ENCODE results near the gene IGSF9.

IGSF9 gene, protein sequence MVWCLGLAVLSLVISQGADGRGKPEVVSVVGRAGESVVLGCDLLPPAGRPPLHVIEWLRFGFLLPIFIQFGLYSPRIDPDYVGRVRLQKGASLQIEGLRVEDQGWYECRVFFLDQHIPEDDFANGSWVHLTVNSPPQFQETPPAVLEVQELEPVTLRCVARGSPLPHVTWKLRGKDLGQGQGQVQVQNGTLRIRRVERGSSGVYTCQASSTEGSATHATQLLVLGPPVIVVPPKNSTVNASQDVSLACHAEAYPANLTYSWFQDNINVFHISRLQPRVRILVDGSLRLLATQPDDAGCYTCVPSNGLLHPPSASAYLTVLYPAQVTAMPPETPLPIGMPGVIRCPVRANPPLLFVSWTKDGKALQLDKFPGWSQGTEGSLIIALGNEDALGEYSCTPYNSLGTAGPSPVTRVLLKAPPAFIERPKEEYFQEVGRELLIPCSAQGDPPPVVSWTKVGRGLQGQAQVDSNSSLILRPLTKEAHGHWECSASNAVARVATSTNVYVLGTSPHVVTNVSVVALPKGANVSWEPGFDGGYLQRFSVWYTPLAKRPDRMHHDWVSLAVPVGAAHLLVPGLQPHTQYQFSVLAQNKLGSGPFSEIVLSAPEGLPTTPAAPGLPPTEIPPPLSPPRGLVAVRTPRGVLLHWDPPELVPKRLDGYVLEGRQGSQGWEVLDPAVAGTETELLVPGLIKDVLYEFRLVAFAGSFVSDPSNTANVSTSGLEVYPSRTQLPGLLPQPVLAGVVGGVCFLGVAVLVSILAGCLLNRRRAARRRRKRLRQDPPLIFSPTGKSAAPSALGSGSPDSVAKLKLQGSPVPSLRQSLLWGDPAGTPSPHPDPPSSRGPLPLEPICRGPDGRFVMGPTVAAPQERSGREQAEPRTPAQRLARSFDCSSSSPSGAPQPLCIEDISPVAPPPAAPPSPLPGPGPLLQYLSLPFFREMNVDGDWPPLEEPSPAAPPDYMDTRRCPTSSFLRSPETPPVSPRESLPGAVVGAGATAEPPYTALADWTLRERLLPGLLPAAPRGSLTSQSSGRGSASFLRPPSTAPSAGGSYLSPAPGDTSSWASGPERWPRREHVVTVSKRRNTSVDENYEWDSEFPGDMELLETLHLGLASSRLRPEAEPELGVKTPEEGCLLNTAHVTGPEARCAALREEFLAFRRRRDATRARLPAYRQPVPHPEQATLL

DNA sequence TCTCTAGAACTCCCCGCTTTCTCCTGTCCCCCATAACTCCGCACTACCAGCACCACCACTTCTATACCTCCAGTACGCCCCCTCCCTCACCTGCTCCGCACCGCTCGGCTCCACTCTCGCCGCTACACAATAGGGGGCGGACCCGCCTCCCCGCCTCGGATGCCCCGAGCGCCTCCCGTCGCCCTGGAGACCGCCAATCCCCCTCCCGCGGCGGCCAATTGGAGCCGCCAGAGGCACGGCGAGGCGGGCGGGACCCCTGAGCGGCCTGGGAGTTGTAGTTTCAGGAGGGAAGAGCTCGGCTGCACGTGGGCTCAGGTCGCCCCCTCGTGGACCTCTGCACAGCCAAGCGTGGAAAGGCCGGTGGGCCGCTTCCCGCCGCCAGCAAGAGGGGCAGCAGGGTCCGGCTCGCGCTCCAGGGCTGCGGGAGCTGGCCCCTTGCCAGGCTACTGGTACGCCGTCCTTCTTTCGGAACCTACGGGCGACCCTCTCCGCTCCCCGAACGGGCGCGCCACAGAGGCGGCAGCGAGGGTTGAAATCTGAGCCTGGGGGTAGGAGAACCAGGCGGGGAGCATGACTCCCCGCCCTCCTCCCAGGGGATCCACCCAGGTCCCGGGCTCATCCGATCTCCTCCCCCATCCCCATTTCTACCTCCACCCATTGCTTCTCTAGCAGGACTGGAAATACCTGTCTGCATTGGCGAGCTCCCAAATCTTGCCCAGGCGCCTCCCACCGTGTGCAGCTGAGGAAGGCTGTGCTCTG lies at the start of gene IGSF9:
Gene IGSF9 (minus strand): TSS at position 131 of the 759 bp plus-strand sequence. CDS start 2,159 bp downstream, outside the sequence.
- peak; percentile 94 for DNase-seq

DNA sequence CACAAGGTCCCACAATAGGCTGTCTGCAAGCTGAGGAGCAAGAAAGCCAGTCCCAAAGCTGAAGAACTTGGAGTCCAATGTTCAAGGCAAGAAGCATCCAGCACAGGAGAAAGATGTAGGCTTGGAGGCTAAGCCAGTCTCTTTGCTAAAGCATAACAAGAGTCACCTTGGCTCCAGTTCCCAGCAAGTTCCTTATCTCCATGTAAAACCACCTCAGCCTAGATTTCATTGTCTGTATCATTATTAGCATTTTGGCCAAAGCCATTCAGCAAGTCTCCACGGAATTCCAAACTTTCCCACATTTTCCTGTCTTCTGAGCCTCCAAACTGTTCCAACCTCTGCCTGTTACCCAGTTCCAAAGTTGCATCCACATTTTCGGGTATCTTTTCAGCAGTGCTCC lies 49.5 kb upstream of the IGSF9 start:
- no peak for DNase-seq

DNA sequence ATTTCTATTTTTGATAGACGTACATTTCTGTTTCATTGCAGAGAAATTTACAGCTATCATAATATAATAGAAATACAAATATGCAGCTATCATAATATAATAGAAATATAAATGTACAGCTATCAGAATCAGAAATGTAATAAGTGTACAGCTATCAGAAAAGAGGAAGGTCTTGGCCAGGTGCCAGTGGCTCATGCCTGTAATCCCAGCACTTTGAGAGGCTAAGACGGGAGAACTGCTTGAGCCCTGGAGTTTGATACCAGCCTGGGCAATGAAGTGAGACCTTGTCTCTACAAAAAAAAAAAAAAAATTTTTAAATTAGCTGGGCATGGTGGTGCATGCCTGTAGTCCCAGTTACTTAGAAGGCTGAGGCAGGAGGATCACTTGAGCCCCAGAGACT lies 48.5 kb upstream of the IGSF9 start:
- DNase-seq = no peak

DNA sequence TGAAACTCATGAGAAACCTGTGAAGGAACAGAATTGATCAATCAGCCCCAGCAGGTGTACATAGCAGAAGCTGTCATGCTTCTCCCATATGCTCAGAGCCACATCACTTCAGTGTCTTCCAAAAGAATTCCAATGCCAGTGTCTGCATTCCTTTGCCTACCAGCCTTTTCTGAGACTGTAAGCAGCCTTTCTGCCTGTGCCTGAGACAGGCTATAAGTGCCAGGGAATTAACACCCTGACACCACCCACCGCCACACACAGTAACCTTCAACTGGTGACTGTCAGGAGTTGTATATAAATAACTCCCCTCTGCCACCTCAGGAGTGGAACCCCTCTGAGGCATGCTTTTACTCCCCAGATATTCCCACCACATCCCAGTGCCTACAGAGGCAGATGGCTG lies 46.7 kb upstream of the IGSF9 start:
- no peak for DNase-seq

DNA sequence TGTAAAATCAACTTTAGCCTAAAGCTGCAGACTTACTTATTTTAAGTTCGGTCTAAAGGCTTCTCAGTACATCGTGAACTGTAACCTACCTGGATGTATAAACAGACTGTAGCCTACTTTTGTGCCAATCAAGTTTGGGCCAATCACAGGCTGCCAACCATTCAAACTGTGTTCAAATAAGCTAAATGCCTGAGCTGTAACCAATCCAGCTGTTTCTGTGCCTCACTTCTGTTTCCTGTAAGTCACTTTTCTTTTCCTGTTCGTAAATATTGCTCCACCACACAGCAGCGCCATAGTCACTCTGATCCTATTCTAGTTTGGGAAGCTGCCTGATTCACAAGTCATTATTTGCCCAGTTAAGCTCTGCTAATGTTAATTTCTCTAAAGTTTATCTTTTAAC lies 46.1 kb upstream of the IGSF9 start:
- DNase-seq = no peak

DNA sequence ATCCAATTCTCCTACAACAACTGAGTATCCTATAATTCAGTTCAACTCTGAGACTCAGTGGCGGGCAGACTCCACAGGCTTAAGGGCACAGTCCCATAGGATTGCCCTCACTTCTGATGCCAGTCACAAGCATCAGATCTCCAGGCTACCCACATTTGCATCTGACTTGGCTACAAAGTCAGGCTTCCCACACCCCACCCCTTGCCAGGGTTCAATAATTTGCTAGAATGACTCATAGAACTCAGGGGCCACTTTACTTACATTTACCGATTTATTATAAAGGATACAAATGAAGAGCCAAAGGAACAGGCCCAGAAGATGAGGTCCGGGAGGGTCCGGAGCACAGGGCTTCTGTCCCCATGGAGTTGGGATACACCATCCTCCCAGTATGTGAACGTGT lies 44.6 kb upstream of the IGSF9 start:
- DNase-seq = no peak

DNA sequence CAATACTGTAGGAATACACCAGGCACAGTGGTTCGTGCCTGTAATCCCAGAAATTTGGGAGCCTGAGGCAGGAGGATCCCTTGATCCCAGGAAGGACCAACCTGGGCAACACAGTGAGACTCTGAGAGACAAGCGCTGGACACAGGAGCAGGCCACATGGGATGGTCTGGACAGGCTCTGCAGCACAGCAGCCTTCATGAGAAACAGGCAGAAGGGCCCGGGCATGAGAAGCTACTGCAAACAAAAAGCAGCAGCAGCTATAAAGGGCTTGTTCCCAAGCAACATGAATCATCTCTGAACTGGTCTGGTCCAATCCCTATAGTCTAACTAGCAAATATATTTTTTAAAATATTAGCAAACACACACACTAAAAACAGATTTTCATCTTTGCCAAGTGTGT lies 44.2 kb upstream of the IGSF9 start:
- DNase-seq = no peak

DNA sequence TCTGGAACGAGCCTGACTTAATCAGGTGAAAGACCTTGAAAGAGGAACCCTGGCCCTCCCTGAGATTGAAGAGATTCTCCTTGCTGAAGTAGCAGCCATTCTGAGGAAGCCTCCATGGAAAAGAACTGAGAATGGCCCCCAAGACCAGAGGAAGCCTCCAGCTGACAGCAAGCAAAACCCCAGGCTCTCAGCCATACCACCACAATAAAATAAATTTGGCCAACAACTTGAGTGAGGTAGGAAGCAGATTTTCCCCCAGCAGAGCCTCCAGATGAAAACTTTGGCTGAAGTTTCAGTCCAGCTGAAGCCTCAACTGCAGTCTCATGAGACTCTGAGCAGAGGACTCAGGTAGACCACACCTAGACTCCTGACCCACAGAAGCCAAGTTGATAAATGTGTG lies 42.6 kb upstream of the IGSF9 start:
- DNase-seq = no peak

DNA sequence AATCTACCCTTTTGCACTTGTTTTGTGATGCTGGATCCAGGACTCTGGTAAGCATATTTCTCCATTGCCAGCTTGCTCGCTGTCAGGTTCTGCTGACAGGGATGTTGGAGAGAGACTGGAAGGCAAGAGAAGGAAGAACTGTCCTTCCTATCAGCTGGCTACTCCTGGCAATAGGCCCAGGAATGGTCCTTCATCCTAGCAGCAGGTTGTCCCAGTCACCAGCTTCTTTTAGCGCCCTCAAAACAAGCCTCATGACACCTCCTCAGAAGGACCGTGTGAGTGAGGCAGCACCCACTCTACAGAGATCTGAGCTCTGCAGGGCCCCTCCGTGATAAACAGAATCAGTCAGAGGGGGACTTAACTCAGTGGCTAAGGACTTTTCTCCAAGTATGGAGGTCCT lies 41.8 kb upstream of the IGSF9 start:
- no peak for DNase-seq

DNA sequence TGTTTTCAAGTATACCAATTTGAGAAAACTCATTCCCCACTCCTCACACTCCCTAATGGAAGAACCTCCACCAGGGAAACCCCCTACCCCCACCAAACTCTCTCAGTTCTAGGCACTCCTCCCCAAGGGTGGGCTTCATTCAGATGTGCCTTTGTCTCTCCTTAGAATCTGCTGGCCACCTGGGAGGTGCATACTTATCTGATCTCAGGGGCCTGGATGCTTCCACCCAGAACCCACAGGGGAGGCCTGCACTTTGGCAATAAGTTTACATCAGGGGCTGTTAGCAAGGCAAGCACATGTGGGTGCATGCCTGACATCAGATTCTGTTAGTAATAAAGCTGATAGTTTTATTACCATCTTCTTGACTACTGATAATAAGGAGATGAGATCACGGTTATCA lies 41.1 kb upstream of the IGSF9 start:
- DNase-seq = no peak

DNA sequence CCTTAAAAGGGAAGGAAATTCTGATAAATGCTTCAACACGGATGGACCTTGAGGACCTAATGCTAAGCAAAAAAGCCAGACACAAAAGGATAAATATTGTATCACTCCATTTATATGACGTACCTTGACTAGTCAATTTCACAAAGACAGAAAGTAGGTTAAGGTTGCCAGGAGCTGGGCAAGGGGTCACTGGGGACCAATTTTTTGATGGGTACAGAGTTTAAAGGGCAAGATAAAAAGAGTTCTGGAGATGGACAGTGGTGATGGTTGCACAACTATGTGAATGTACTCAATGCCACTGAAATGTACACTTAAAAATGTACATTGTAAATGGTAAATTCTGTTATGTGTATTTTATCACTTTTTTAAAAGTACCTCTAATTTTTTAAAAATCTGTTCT lies 40.7 kb upstream of the IGSF9 start:
- DNase-seq = no peak

DNA sequence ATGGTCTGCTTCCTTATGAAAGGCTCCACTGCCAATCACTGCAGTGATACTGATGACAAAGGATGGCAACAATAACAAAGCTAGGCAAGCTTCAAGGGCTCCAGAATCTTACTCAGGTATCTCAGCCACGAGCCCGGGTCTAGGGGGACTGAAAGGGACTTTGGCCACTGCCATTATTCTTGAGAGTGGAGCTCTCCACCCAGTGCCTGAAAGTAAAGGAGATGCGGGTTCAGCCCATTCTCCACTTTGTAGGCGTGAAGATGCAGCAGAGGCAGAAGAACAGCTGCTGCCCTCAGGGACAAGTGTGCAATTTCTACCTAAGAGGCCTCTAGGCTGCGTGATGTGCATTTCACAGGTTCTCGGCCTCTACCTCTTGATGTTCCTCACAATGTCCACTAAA lies 40.1 kb upstream of the IGSF9 start:
- DNase-seq = no peak

DNA sequence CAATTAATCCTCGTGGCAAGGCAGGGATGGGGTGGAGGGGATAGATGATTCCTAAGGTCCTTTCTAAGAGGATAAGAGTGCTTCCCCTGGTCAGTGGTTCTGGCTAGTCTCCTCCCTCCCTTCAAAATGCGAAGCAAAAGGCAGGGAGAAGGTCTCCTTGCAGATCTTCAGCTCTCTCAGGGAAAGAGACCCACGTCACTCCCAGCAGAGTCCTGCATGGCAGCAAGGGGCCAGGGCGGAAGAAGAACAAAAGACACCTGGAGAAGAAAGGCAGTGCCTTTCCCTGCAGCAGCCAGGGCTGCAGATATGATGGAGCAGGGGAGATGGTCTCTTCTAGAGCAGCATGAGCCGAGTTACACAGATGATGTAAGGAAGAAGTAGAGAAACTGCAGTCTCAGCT lies 38.3 kb upstream of the IGSF9 start:
- no peak for DNase-seq

DNA sequence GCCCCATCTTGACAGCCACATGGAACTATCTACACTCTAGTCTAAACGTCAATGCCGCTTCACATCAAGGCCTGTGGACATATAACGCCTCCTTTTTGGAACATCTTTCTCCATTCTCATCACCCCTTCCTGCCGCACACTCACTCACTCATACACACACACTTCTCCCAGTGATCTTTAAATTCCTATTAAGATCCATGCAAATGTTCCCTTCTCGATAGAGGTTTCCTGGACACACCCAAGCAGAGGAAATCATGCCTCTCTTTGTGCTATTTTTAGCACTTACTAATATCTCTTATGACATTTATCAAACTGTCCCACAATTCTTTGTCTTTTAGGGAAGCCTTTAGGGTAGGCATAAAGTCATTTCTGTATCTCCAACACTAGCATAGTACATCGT lies 36.9 kb upstream of the IGSF9 start:
- no peak for DNase-seq

DNA sequence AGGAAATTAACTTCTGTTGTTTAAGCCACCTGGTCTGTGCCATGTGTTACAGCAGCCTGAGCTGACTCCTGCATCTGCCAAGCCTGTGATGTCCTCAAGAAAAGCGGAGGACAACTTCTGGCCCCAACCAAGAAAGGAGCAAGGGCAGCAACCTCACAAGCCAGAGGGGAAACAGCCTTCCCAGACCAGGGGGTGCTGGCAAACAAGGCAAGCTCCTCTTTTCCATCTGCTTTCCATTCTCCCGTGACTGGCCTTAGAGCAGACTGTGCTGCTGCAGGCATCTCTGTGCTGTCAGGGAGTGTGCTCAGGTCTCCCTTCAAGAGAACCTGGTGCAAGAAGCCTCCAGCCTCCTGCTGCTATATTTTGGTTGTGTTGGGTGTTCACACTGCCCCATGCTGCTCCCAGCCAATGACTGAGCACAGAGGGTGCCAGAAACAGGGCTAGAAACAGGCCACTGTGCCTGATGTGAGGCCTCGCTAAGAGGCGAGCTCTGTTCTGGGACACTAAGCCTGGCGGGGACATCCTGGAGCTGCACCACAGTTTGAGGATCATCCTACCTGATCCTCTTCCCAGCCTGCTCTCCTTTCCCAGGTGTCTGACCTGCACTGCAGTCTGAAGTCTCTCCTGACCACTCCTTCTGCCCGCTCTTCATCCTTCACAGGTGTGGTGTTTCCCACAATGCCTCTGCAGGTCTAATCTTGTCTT lies 36.1 kb upstream of the IGSF9 start:
- no peak for DNase-seq

DNA sequence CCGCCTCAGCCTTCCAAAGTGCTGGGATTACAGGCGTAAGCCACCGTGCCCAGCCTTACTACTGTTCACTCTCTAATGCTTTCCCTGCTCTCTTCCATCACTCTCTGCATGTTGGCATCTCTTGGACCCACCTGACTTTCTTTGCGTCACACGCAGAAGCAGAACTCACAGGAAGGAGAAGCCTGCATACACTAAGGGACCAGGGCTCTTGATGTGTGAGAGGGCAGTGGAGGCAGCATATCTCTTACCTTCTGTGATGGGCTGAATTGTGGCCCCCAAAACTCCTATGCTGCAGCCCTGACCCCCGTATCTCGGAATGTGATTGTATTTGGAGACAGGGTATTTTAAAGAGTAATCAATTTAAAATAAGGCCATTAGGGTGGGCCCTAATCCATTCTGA lies 35.4 kb upstream of the IGSF9 start:
- no peak for DNase-seq

DNA sequence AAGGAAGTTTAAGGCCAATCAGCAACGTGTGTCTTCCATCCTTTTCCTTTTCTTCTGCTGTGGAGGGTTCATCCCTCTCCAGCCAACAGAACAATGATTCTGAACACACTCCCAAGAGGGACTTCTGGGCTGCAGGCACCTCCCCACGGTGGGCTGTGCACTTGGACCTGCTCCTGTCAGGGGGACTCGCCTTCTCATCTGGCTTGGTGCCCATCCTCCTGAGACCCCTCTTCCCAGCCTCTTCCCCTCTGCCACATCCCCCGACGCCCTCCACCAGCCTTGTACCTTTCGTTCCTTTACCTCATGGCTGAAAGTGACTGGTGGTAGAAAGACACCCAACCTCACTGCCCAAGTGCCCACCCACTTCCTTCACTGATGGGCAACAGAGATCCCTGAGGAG lies 34.7 kb upstream of the IGSF9 start:
- DNase-seq = no peak

DNA sequence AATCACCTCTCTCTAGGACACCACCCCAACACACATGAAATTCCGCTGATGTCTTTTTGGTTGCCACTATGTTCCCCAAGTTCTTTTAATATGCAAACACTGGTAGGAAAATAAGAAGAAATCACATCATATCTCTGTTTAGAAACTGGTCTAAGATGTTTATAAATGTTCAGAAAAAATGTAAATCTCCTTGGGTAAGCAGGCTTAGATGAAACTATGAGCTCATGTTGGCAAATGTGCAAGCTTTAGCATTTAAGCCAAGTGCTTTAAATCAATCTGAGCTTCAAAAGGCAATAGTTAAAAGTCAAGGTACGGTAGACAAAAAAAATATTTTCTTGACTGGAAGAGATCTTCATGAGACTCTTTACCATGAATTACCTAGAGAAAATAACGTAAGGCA lies 33.8 kb upstream of the IGSF9 start:
- no peak for DNase-seq

DNA sequence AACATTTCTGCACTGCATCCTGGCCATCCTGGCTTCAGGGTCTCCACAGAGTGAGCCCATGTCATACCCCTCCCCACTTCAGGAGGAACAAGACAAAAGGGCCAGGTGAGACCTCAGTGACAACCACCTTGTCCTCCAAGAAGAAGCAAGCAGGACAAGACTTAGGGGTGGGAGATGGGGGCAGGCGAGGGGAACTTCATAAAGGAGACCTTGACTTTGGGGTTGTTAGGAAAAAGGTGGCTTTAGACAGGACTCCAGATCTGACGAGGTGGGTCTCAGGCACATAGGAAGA lies 32.6 kb upstream of the IGSF9 start:
- DNase-seq = no peak

DNA sequence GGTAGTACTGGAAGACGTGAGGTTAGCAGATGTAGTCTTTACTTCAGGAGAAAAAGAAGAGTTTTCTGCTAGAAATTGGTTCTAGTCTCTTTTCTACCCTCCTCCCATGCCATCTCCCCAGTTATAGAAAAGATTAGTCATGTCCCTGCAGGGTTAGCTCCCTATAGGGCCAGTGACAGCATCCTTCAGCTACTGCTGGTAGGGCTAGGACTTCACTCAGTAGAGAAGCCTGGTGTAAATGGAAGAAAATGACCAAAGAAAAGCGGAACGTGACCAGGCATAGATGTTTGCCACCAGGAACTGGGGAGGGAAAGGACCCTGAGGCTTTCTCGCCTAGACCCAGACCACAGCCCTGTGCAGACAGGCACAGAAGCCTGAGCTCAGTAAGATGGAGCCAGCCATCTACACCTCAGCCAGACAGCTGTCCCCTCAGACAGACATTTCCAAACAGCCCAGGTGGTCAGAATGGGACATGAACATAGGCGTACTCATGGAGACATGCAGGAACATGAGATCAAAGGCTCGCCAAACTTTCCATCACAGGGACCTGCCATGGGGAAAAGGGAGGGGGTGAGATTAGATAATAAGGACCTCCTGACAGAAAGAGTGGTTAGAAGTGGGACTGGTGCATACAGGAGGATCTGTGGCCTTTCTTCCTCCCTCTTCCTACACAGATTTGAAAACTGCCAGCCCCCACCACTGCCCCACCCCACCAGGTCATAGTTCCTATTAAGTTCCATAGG lies 32.1 kb upstream of the IGSF9 start:
- DNase-seq = no peak

DNA sequence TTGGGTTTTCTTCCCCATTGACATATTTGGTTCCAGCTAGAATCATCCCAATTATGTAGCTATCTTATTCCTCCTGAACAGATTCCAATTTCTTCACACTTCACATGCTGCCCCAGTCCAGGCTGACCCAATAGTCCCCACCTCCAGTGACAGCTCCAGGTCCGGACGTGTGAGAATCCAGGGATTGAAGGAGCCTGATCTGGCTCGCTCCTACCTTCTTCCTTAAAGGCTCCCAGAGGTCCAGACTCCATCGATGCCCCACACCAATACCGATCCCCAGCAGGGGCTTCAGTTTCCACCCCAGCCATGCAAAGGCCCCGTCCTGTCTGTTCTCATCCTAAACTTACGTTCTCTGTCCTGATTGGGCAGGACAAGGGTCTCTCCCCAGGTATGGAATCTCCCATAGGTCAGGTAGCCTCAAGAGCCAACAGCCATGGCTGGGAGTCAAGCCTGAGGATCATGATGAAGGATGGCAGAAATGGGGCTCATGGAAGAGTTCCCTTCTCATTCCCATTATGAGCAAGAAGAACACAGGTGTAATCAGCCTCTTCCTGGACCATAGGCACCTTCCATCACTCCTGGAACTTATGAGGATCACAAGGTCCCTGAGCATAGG lies 29.0 kb upstream of the IGSF9 start:
- no peak for DNase-seq
